Gastrocnemius medialis (tissue), 4 donors: ENCODE measurements around the gene CEACAM1. TPM values are rescaled to one million over a fixed set of nuclear protein-coding genes. Genes with fewer than 3 reads are reported as not detected.
"Not testable (repeated sequence)": the region's sequence is repeated elsewhere in the genome, so short reads cannot be mapped to it uniquely, and the experiment has no call there.

Experiments used
- ATAC-seq, 2 donors: fragments of 150-250 bp; one replicate each; pipeline ENCODE4 v1.9.1; 2016
- DNase-seq, 2 donors: peaks; one replicate each; pipeline ENCODE4 v3.0.0-alpha.2; 2019
- H3K27ac ChIP-seq, 4 donors: fragments of 200-600 bp; sonication (generic); 1 replicate in 1 of 4; 2 replicates in 3 of 4; pipeline ENCODE4 v1.5.1; 2016 to 2018; ENCODE audit warnings: mild to moderate bottlenecking in 2 of 4, moderate library complexity in 1 of 4
- H3K27me3 ChIP-seq, 3 donors: fragments of 200-600 bp; sonication (generic) in 2 of 3; 1 replicate in 1 of 3; 2 replicates in 2 of 3; pipeline versions ENCODE4 v1.5.1 to v1.6.0; 2016 to 2019; ENCODE audit warnings: mild to moderate bottlenecking in 1 of 3, moderate library complexity in 1 of 3
- H3K36me3 ChIP-seq, 2 donors: fragments of 200-600 bp; sonication (generic) in 1 of 2; one replicate each; pipeline ENCODE4 v1.5.1; 2017 to 2018
- H3K4me1 ChIP-seq, 2 donors: fragments of 200-600 bp; sonication (generic) in 1 of 2; one replicate each; pipeline ENCODE4 v1.5.1; 2016 to 2017; ENCODE audit warnings: mild to moderate bottlenecking in 2 of 2
- H3K4me3 ChIP-seq, 4 donors: fragments of 200-600 bp; sonication (generic) in 3 of 4; 1 replicate in 1 of 4; 2 replicates in 3 of 4; pipeline ENCODE4 v1.5.1; 2016 to 2019; ENCODE audit warnings: mild to moderate bottlenecking in 2 of 4
- H3K9me3 ChIP-seq, 3 donors: fragments of 200-600 bp; sonication (generic) in 2 of 3; 1 replicate in 1 of 3; 2 replicates in 2 of 3; pipeline ENCODE4 v1.5.1; 2016 to 2019
- CTCF ChIP-seq, 5 experiments: fragments of 450-650 bp in 3 of 5; fragments of 200-600 bp in 2 of 5; sonication (generic) in 2 of 5; IDR thresholded peaks in 4 of 5; conservative IDR thresholded peaks in 1 of 5; 1 replicate in 4 of 5; 2 replicates in 1 of 5; pipeline ENCODE4 v1.5.1; 2016 to 2019; ENCODE audit warnings: antibody characterized with exemption in 5 of 5, mild to moderate bottlenecking in 3 of 5, moderate library complexity in 3 of 5
- POLR2A ChIP-seq, 2 donors: fragments of 450-650 bp; IDR thresholded peaks; one replicate each; pipeline ENCODE4 v1.6.1; 2017; ENCODE audit warnings: antibody characterized with exemption in 2 of 2, mild to moderate bottlenecking in 2 of 2, moderate library complexity in 2 of 2
- in situ Hi-C, 4 donors: fragments of 200-750 bp; cut with MboI; loops; one replicate each; pipeline versions ENCODE4 v1.15.0 to v1.8.0; 2017; ENCODE audit warnings: low sequenced_read_pairs in 4 of 4
- intact Hi-C: fragments of 100-400 bp; cut with DNase I; formaldehyde crosslinking; loops from one replicate; pipeline ENCODE4 v1.15.1; 2023; ENCODE audit warnings: low total_unique reads
- total RNA-seq, 4 donors: library from RNA; depleted of rRNA; stranded (reverse); fragments of >200 nt; gene quantifications; one replicate each; pipeline versions ENCODE4 v1.1.0 to v1.2.3, GENCODE V29; 2016

The CEACAM1 gene
- total RNA-seq, 4 donors from 2014 or later = 0.36 to 2.0 (median 0.53) TPM

GRCh38 chr19:42552086-42553065, 24.1 kb upstream of the CEACAM1 start:
- Histone ChIP-seq H3K36me3 (no peaks in the 10 kb centered on the region), H3K9me3 (no peaks in the 10 kb centered on the region), H3K4me3 (no peak overlapping the region), H3K27me3 (no peaks in the 10 kb centered on the region), H3K27ac (no peak overlapping the region), H3K4me1 (no peaks in the 10 kb centered on the region)
- TF ChIP-seq POLR2A (IDR thresholded peaks at IDR 0.05) = no peak
- no peak for TF ChIP-seq CTCF (IDR thresholded peaks at IDR 0.05 in 4 of 5, conservative IDR thresholded peaks at IDR 0.05 in 1 of 5)
- ATAC-seq (no peak), DNase-seq (no peak)
- in situ Hi-C loops = no loop called here
- intact Hi-C loops = no loop called here

- H3K27me3 ChIP-seq, H3K4me1 ChIP-seq, DNase-seq, H3K4me3 ChIP-seq, H3K36me3 ChIP-seq, H3K9me3 ChIP-seq, H3K27ac ChIP-seq, in situ Hi-C loops, intact Hi-C loops, ATAC-seq: not testable (repeated sequence)
These were observed 22.2 kb upstream of the CEACAM1 start for GRCh38 chr19:42550521-42550920.

- H3K27ac ChIP-seq, H3K4me1 ChIP-seq, H3K4me3 ChIP-seq, H3K36me3 ChIP-seq, ATAC-seq, DNase-seq, H3K9me3 ChIP-seq, H3K27me3 ChIP-seq, intact Hi-C loops, in situ Hi-C loops: not testable (repeated sequence)
These were observed 20.8 kb upstream of the CEACAM1 start for GRCh38 chr19:42549067-42549466.

GRCh38 chr19:42548552-42548951, 20.3 kb upstream of the CEACAM1 start:
- DNase-seq (no peak), ATAC-seq (no peak)
- Histone ChIP-seq H3K4me3 (no peak overlapping the region), H3K27me3 (no peaks in the 10 kb centered on the region), H3K9me3 (no peaks in the 10 kb centered on the region), H3K36me3 (no peaks in the 10 kb centered on the region), H3K27ac (no peak overlapping the region), H3K4me1 (no peaks in the 10 kb centered on the region)
- intact Hi-C loops (no loop called here), in situ Hi-C loops (no loop called here)
- no peak for TF ChIP-seq POLR2A (IDR thresholded peaks at IDR 0.05)
- TF ChIP-seq CTCF (IDR thresholded peaks at IDR 0.05 in 4 of 5, conservative IDR thresholded peaks at IDR 0.05 in 1 of 5) = no peak

- no peak for ATAC-seq
- H3K9me3 ChIP-seq = no peaks in the 10 kb centered on the region
- intact Hi-C loops (no loop called here), in situ Hi-C loops (no loop called here)
- no peak overlapping the region for H3K4me3 ChIP-seq
- H3K36me3 ChIP-seq = no peaks in the 10 kb centered on the region
- no peak for DNase-seq
- no peak for TF ChIP-seq CTCF (IDR thresholded peaks at IDR 0.05 in 4 of 5, conservative IDR thresholded peaks at IDR 0.05 in 1 of 5)
- no peak for TF ChIP-seq POLR2A (IDR thresholded peaks at IDR 0.05)
- no peaks in the 10 kb centered on the region for H3K27me3 ChIP-seq
- no peak overlapping the region for H3K27ac ChIP-seq
- no peaks in the 10 kb centered on the region for H3K4me1 ChIP-seq
These were observed 19.6 kb upstream of the CEACAM1 start for GRCh38 chr19:42547929-42548328.
